GM18951 (cell line): ENCODE data around the gene ASPA.
"Not testable (repeated sequence)": the region's sequence is repeated elsewhere in the genome, so short reads cannot be mapped to it uniquely, and the experiment has no call there.

Source experiments
- POLR2A ChIP-seq: IDR thresholded peaks from 4 replicates; pipeline ENCODE4 v1.6.1; 2011; ENCODE audit warnings: mild to moderate bottlenecking; ENCODE audit not compliant: insufficient read length, insufficient read depth; ENCODE audit errors: extremely low read depth
- in situ Hi-C: fragments of 300-500 bp; cut with MboI; formaldehyde crosslinking; loops from one replicate; pipeline ENCODE4 v1.12.0; 2022; ENCODE audit warnings: low sequenced_read_pairs, mixed read lengths, inconsistent platforms; ENCODE audit not compliant: unreplicated experiment

Gene ASPA

GRCh38 chr17:3475812-3476610 lies at the start of gene ASPA:
ASPA (plus strand) TSS chr17:3475997; CDS start chr17:3476160, 163 bp downstream.
- in situ Hi-C loops = no loop called here
- TF ChIP-seq POLR2A = no peak

GRCh38 chr17:3433215-3433614 lies 42.6 kb upstream of the ASPA start:
- in situ Hi-C loops = not testable (repeated sequence)

GRCh38 chr17:3433741-3434140 lies 42.1 kb upstream of the ASPA start, which contains the start of gene OR1E2:
OR1E2 (minus strand) TSS chr17:3433841; CDS start chr17:3433841, 0 bp downstream.
- TF ChIP-seq POLR2A = no peak
- in situ Hi-C loops = no loop called here

GRCh38 chr17:3438368-3438767 lies 37.4 kb upstream of the ASPA start:
- TF ChIP-seq POLR2A = no peak
- in situ Hi-C loops = no loop called here

GRCh38 chr17:3440451-3440850 lies 35.3 kb upstream of the ASPA start:
- TF ChIP-seq POLR2A = no peak
- in situ Hi-C loops = no loop called here

- in situ Hi-C loops = no loop called here
These were observed 28.2 kb upstream of the ASPA start for GRCh38 chr17:3447625-3448024.

GRCh38 chr17:3448059-3448665 lies 27.6 kb upstream of the ASPA start:
- in situ Hi-C loops = no loop called here
- TF ChIP-seq POLR2A = no peak

More at GRCh38 chr17:3447625-3448024, 28.2 kb upstream of the ASPA start:
- TF ChIP-seq POLR2A = no peak

GRCh38 chr17:3466355-3466754 lies 9.4 kb upstream of the ASPA start:
- in situ Hi-C loops = not testable (repeated sequence)

- no peak for TF ChIP-seq POLR2A
These were observed 6.3 kb upstream of the ASPA start for GRCh38 chr17:3469529-3469928.

GRCh38 chr17:3471599-3471998 lies 4.2 kb upstream of the ASPA start, which contains the start of gene SPATA22:
SPATA22 (minus strand) TSS chr17:3471819; CDS start chr17:3469325, 2,494 bp downstream.
- in situ Hi-C loops = no loop called here
- TF ChIP-seq POLR2A = no peak

More at GRCh38 chr17:3469529-3469928, 6.3 kb upstream of the ASPA start:
- in situ Hi-C loops = no loop called here

- TF ChIP-seq POLR2A = no peak
- in situ Hi-C loops = no loop called here
These were observed 3.7 kb upstream of the ASPA start for GRCh38 chr17:3472137-3472536.

GRCh38 chr17:3474212-3474611 lies 1.6 kb upstream of the ASPA start:
- no peak for TF ChIP-seq POLR2A
- in situ Hi-C loops = no loop called here

GRCh38 chr17:3475251-3475685 lies 529 bp upstream of the ASPA start:
- no peak for TF ChIP-seq POLR2A
- in situ Hi-C loops = no loop called here

GRCh38 chr17:3479988-3480387 lies 4.2 kb downstream of the ASPA start:
- in situ Hi-C loops = no loop called here
- TF ChIP-seq POLR2A = no peak
